Testis (tissue), 3 donors: Measurements from ENCODE around the gene LUC7L2. TPM values are rescaled to one million over a fixed set of nuclear protein-coding genes. Genes with fewer than 3 reads are reported as not detected.
"Not testable (repeated sequence)": the region's sequence is repeated elsewhere in the genome, so short reads cannot be mapped to it uniquely, and the experiment has no call there.

Experiments
- DNase-seq: peaks from one replicate; pipeline ENCODE4 v3.0.0-alpha.2; 2019
- H3K27ac ChIP-seq, 2 donors: fragments of 200-600 bp; sonication (generic); one replicate each; pipeline ENCODE4 v1.5.1; 2019
- H3K27me3 ChIP-seq: fragments of 200-600 bp; sonication (generic); one replicate; pipeline ENCODE4 v1.5.1; 2019
- H3K36me3 ChIP-seq: fragments of 200-600 bp; sonication (generic); one replicate; pipeline ENCODE4 v1.5.1; 2017; ENCODE audit warnings: low read depth; ENCODE audit errors: missing control alignments
- H3K4me1 ChIP-seq: fragments of 200-600 bp; sonication (generic); one replicate; pipeline ENCODE4 v1.5.1; 2019
- H3K4me3 ChIP-seq, 2 donors: fragments of 200-600 bp; sonication (generic); one replicate each; pipeline ENCODE4 v1.5.1; 2017 to 2019
- H3K9me3 ChIP-seq: fragments of 200-600 bp; sonication (generic); one replicate; pipeline ENCODE4 v1.5.1; 2017
- CTCF ChIP-seq, 3 experiments: fragments of 450-650 bp in 2 of 3; fragments of 200-600 bp in 1 of 3; sonication (generic) in 1 of 3; IDR thresholded peaks; one replicate each; pipeline ENCODE4 v1.5.1; 2016 to 2019; ENCODE audit warnings: antibody characterized with exemption in 3 of 3, mild to moderate bottlenecking in 2 of 3, moderate library complexity in 1 of 3
- POLR2A ChIP-seq: fragments of 450-650 bp; IDR thresholded peaks from one replicate; pipeline ENCODE4 v1.6.1; 2017; ENCODE audit warnings: antibody characterized with exemption, mild to moderate bottlenecking, moderate library complexity
- WGBS, 2 donors: methylation state at CpG; one replicate each; pipeline ENCODE4 v1.1.5; 2018; 5-methylcytosine and 5-hydroxymethylcytosine counted together
- intact Hi-C: fragments of 100-400 bp; cut with DNase I; formaldehyde crosslinking; loops from one replicate; pipeline ENCODE4 v1.15.1; 2023; ENCODE audit warnings: low total_unique reads
- polyA plus RNA-seq: library from polyadenylated mRNA; stranded (reverse); fragments of 350-450 nt; fragmentation: Illumina TruSeq; extraction: RNeasy Lipid Tissue Mini Kit (QIAGEN cat#74804); gene quantifications from one replicate; pipeline ENCODE4 v1.2.3, GENCODE V29; 2014; ENCODE audit warnings: low read depth, low replicate concordance; ENCODE audit not compliant: insufficient read depth
- total RNA-seq, 2 donors: library from RNA; depleted of rRNA; stranded (reverse); fragments of >200 nt; gene quantifications; one replicate each; pipeline ENCODE4 v1.2.3, GENCODE V29; 2016

The LUC7L2 gene
- total and polyA plus RNA-seq, 3 donors from 2014 or later: 73.2 to 136 (median 109) TPM

GRCh38 chr7:139403601-139404000 is 43.9 kb downstream of the LUC7L2 start:
- 73 to 91% methylated on average over 2 of the region's 2 CpGs for WGBS, 2 donors
- Histone ChIP-seq H3K27ac (no peak overlapping the region), H3K36me3 (no peaks in the 10 kb centered on the region), H3K27me3 (no peaks in the 10 kb centered on the region), H3K9me3 (no peaks in the 10 kb centered on the region), H3K4me1 (no peaks in the 10 kb centered on the region), H3K4me3 (no peak overlapping the region)
- intact Hi-C loops: no loop called here
- DNase-seq: no peak
- TF ChIP-seq POLR2A (no peak), CTCF (IDR thresholded peaks at IDR 0.05) (no peak)

GRCh38 chr7:139407555-139407954 is 47.9 kb downstream of the LUC7L2 start:
- TF ChIP-seq CTCF (IDR thresholded peaks at IDR 0.05) (no peak), POLR2A (no peak)
- no peaks in the 10 kb centered on the region for H3K9me3 ChIP-seq
- DNase-seq: no peak
- intact Hi-C loops: no loop called here
- no peaks in the 10 kb centered on the region for H3K27me3 ChIP-seq
- no peak overlapping the region for H3K4me3 ChIP-seq
- WGBS, 2 donors: 85 to 96% methylated on average over 1 of the region's 1 CpG
- H3K27ac ChIP-seq: no peak overlapping the region
- no peaks in the 10 kb centered on the region for H3K36me3 ChIP-seq
- no peaks in the 10 kb centered on the region for H3K4me1 ChIP-seq

- H3K36me3 ChIP-seq, H3K27me3 ChIP-seq, H3K27ac ChIP-seq, DNase-seq, intact Hi-C loops, H3K9me3 ChIP-seq, H3K4me3 ChIP-seq, H3K4me1 ChIP-seq: not testable (repeated sequence)
- WGBS, 2 donors: 88 to 96% methylated on average over 6 of the region's 6 CpGs
Observed at GRCh38 chr7:139414743-139415402, 55.2 kb downstream of the LUC7L2 start.

- Histone ChIP-seq H3K9me3 (no peaks in the 10 kb centered on the region), H3K27ac (no peak overlapping the region), H3K4me1 (no peaks in the 10 kb centered on the region), H3K36me3 (no peaks in the 10 kb centered on the region), H3K27me3 (no peaks in the 10 kb centered on the region), H3K4me3 (no peak overlapping the region)
- intact Hi-C loops: no loop called here
- no peak for DNase-seq
- TF ChIP-seq POLR2A (no peak), CTCF (IDR thresholded peaks at IDR 0.05) (no peak)
- whole genome bisulfite sequencing, 2 donors: 82 to 88% methylated on average over 3 of the region's 3 CpGs
Observed at GRCh38 chr7:139416405-139416804, 56.7 kb downstream of the LUC7L2 start.

GRCh38 chr7:139417478-139417877 is 57.8 kb downstream of the LUC7L2 start:
- intact Hi-C loops: no loop called here
- no peaks in the 10 kb centered on the region for H3K36me3 ChIP-seq
- H3K27me3 ChIP-seq: no peaks in the 10 kb centered on the region
- DNase-seq: no peak
- no peak overlapping the region for H3K27ac ChIP-seq
- H3K4me3 ChIP-seq: no peak overlapping the region
- TF ChIP-seq POLR2A (no peak), CTCF (IDR thresholded peaks at IDR 0.05) (no peak)
- H3K9me3 ChIP-seq: no peaks in the 10 kb centered on the region
- H3K4me1 ChIP-seq: no peaks in the 10 kb centered on the region
- WGBS, 2 donors: 94 to 97% methylated on average over 15 of the region's 15 CpGs
